GM15510 (cell line): ENCODE data around the gene TMBIM4.

Experiments
- POLR2A ChIP-seq: IDR thresholded peaks from 3 replicates; pipeline ENCODE4 v1.6.1; 2011; ENCODE audit warnings: borderline replicate concordance; ENCODE audit not compliant: insufficient read length; ENCODE audit errors: extremely low read depth

TMBIM4 gene

DNA sequence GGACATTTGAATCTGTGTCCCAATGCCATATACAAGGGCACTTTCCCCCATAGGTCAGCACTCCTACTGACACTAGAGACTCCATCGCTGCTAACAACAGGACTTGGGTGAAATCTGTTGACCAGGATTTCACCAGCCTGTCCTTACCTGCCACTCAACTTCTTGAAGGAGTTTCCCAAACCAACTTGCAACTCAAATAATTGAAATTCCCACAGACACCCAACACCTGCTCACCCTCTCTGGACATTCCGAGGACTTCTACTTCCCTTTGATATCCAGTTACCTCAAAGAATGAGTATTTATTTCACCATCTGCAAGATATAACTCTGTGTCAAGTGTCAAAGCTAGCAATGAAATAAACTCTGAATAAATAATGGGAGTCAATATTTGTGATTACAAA is 83.8 kb downstream of the TMBIM4 start:
- no peak for TF ChIP-seq POLR2A
